GM13977 (cell line): ENCODE measurements around the gene COL4A1.

ENCODE experiments used
- DNase-seq: peaks from one replicate; pipeline ENCODE4 v3.0.0; 2012; ENCODE audit warnings: low spot score
- in situ Hi-C: fragments of 300-500 bp; cut with MboI; formaldehyde crosslinking; loops from one replicate; pipeline ENCODE4 v1.12.0; 2022; ENCODE audit warnings: low sequenced_read_pairs, low pct_unique_long_range_greater_than_20kb, mixed read lengths, inconsistent platforms; ENCODE audit not compliant: unreplicated experiment
- TF ChIP-seq, protein P1 (sequence below): IDR thresholded peaks from 2 replicates; pipeline ENCODE4 v1.5.1; 2012; ENCODE audit warnings: mild to moderate bottlenecking, control low read depth; ENCODE audit not compliant: insufficient read depth; ENCODE audit errors: extremely low read depth, missing control alignments

COL4A1 gene

GRCh38 chr13:110319774-110320509, 13.0 kb upstream of the COL4A1 start:
- in situ Hi-C loops: no loop called here
- DNase-seq: no peak
- TF ChIP-seq, protein P1, sequence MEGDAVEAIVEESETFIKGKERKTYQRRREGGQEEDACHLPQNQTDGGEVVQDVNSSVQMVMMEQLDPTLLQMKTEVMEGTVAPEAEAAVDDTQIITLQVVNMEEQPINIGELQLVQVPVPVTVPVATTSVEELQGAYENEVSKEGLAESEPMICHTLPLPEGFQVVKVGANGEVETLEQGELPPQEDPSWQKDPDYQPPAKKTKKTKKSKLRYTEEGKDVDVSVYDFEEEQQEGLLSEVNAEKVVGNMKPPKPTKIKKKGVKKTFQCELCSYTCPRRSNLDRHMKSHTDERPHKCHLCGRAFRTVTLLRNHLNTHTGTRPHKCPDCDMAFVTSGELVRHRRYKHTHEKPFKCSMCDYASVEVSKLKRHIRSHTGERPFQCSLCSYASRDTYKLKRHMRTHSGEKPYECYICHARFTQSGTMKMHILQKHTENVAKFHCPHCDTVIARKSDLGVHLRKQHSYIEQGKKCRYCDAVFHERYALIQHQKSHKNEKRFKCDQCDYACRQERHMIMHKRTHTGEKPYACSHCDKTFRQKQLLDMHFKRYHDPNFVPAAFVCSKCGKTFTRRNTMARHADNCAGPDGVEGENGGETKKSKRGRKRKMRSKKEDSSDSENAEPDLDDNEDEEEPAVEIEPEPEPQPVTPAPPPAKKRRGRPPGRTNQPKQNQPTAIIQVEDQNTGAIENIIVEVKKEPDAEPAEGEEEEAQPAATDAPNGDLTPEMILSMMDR: no peak

DNA sequence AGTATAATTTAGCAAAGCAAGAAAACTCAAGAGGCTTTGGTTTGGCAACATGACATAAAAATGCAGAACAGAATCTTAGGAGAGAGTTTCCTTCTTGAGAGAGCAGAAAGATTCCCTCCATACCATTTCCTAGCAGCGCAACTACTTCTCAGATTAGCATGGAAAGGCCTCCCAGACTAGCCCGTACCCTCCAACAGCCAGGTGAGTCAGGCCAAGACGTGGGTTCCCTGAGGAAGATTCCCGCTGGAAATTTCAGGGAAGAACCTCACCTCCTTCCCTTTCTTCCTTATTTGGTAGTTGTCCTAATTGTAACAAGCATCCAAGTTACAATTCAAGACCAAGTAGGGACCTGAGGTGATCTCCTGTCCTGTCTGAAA, 12.4 kb upstream of the COL4A1 start:
- in situ Hi-C loops: no loop called here
- TF ChIP-seq, protein P1: no peak
- no peak for DNase-seq

DNA sequence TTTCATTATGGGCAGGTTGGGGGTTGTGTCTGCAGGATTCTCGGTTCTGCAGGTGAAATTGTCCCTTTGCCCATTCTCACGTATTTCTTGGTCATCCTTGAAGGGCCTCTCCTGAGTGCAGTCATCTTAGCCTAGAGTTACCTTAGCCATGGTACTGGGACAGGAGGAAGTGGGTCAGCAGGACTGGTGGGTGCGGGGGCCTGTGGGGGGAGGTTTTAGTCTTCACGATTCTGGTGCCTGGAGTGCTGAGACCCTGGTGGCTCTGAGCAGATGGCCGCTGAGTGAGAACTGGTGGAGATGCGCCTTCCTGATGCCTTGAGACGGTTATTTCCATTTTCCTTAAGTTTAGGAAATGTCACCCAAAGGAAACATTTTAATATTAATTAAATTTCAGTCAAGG, 12.0 kb upstream of the COL4A1 start:
- no peak for DNase-seq
- in situ Hi-C loops: no loop called here
- TF ChIP-seq, protein P1: no peak

- DNase-seq: no peak
- in situ Hi-C loops: no loop called here
- TF ChIP-seq, protein P1: no peak
These were observed 10.7 kb upstream of the COL4A1 start for GRCh38 chr13:110317496-110318195.

DNA sequence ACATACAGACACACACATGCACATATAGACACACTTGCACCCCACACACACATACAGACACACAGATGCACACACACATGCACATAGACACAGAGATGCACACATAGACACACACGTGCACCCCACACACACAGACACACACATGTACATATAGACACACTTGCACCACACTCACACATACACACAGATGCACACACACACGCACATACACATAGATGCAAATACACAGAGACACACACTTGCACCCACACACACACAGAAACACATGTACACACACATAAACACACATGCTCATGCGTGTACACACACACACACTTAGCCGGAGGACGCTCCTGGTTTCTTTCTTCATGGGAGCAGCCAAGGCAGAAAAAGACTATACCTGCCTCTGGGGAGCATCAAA, 10.1 kb upstream of the COL4A1 start:
- no peak for DNase-seq
- TF ChIP-seq, protein P1: no peak
- in situ Hi-C loops: no loop called here

DNA sequence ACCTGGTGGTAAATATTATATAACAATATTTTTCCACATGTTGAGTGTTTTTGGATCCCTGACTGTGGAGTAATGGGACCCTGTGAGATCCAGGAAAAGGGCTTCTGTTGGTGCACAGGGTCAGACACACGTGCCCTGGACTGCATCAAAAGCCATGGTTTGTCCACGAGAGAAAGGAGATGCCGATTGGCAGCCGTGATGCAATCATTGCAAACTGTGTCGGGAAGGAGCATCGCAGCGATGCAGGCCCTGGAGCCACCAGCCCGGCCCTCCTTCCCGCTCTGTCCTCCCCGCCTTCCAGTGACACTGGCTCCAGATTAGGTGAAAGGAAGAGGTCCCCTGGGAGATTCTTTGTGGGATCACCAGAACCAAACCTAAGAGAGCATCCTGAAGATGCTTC, 9.2 kb upstream of the COL4A1 start:
- TF ChIP-seq, protein P1: no peak
- no peak for DNase-seq
- in situ Hi-C loops: no loop called here
